ENCODE data around the gene EIF3M. TPM values are rescaled to one million over a fixed set of nuclear protein-coding genes. Genes with fewer than 3 reads are reported as not detected.

The EIF3M gene
- total RNA-seq, 2 experiments from 2014 or later, result 402 to 435 TPM

GRCh38 chr11:32555895-32556294, 27.7 kb upstream of the EIF3M start:
- Mint-ChIP-seq H3K27me3 (peaks cover 11% of the 10 kb centered on the region), H3K4me1 (ENCODE audit: low read depth) (no peaks in the 10 kb centered on the region), H3K27ac (no peak overlapping the region), H3K9me3 (no peaks in the 10 kb centered on the region), H3K4me3 (no peak overlapping the region), H3K36me3 (ENCODE audit: low read depth) (no peaks in the 10 kb centered on the region)
- CTCF ChIA-PET, result no interaction called here
- TF ChIP-seq, protein P1, sequence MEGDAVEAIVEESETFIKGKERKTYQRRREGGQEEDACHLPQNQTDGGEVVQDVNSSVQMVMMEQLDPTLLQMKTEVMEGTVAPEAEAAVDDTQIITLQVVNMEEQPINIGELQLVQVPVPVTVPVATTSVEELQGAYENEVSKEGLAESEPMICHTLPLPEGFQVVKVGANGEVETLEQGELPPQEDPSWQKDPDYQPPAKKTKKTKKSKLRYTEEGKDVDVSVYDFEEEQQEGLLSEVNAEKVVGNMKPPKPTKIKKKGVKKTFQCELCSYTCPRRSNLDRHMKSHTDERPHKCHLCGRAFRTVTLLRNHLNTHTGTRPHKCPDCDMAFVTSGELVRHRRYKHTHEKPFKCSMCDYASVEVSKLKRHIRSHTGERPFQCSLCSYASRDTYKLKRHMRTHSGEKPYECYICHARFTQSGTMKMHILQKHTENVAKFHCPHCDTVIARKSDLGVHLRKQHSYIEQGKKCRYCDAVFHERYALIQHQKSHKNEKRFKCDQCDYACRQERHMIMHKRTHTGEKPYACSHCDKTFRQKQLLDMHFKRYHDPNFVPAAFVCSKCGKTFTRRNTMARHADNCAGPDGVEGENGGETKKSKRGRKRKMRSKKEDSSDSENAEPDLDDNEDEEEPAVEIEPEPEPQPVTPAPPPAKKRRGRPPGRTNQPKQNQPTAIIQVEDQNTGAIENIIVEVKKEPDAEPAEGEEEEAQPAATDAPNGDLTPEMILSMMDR (IDR thresholded peaks at IDR 0.05), result no peak
- no peak for DNase-seq
- POLR2A ChIA-PET, result no interaction called here
- ATAC-seq, result no peak
- intact Hi-C loops (cut with micrococcal nuclease), result no loop called here

DNA sequence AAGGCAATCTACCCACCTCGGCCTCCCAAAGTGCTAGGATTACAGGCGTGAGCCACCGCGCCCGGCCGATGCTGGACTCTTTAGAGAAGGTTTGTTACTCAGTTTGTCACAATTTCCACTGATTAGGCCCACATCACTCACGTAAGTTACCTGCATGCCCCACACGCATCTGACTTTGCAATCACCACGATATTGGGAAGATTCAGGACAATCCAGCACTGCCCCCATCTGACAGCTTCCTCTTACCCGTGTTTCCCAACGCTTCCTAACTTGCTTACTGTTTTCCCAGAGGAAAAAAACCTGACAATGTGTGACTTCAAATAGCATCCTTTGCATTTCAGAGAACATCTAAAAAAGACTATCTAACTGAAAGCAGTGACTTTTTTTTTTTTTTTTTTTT, 21.8 kb upstream of the EIF3M start:
- CTCF ChIA-PET, result no interaction called here
- no peak overlapping the region for H3K4me3 Mint-ChIP-seq

GRCh38 chr11:32562839-32563599, 20.6 kb upstream of the EIF3M start:
- no peaks in the 10 kb centered on the region for H3K36me3 Mint-ChIP-seq (ENCODE audit: low read depth)
- TF ChIP-seq, protein P1 (IDR thresholded peaks at IDR 0.05), result no peak
- ATAC-seq (no peak), DNase-seq (no peak)
- H3K27ac Mint-ChIP-seq, result no peak overlapping the region
- ChIA-PET CTCF (interaction anchor here (0.6 to 1.4 kb wide), 2 partner anchors 10 to 387 kb away, joined by 3 read pairs; no protein-coding TSS in a partner anchor), POLR2A (no interaction called here)
- H3K4me1 Mint-ChIP-seq (ENCODE audit: low read depth), result peaks cover 11% of the 10 kb centered on the region
- H3K4me3 Mint-ChIP-seq, result no peak overlapping the region
- peaks cover 3% of the 10 kb centered on the region for H3K9me3 Mint-ChIP-seq
- intact Hi-C loops (cut with micrococcal nuclease), result no loop called here
- H3K27me3 Mint-ChIP-seq, result no peaks in the 10 kb centered on the region

More for the DNA sequence above, 21.8 kb upstream of the EIF3M start:
- H3K36me3 Mint-ChIP-seq (ENCODE audit: low read depth), result no peaks in the 10 kb centered on the region
- POLR2A ChIA-PET, result no interaction called here
- peaks cover under 1% of the 10 kb centered on the region for H3K9me3 Mint-ChIP-seq
- H3K4me1 Mint-ChIP-seq (ENCODE audit: low read depth), result peaks cover 7% of the 10 kb centered on the region
- DNase-seq, result no peak
- intact Hi-C loops (cut with micrococcal nuclease), result no loop called here
- TF ChIP-seq, protein P1 (IDR thresholded peaks at IDR 0.05), result no peak
- no peaks in the 10 kb centered on the region for H3K27me3 Mint-ChIP-seq
- ATAC-seq, result no peak
- H3K27ac Mint-ChIP-seq, result no peak overlapping the region

DNA sequence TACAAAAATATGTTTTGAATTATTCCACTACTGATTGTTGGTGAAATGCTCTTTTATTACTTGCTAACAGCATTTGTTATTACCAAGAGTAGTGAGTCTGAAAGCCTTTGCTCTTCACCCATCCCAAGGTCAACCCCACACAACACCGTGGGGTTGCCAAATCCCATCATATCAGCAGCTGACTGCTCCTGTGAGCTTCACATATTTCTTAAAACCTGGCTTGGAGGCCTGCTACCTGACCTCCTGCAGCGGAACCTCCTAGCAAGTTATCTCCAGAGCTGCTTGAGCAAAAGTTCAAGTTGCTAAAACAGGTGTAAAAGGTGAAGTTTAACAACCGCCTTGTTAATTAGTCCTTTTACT, 20.1 kb upstream of the EIF3M start:
- Mint-ChIP-seq H3K9me3 (peaks cover 3% of the 10 kb centered on the region), H3K36me3 (ENCODE audit: low read depth) (no peaks in the 10 kb centered on the region), H3K27ac (no peak overlapping the region), H3K4me1 (ENCODE audit: low read depth) (peaks cover 11% of the 10 kb centered on the region), H3K27me3 (no peaks in the 10 kb centered on the region), H3K4me3 (no peak overlapping the region)
- ChIA-PET CTCF (interaction anchor here (1.4 kb wide), 1 partner anchor 10 kb away, joined by 3 read pairs; no protein-coding TSS in a partner anchor), POLR2A (no interaction called here)
- TF ChIP-seq, protein P1 (IDR thresholded peaks at IDR 0.05), result no peak
- intact Hi-C loops (cut with micrococcal nuclease), result no loop called here
- no peak for DNase-seq
- ATAC-seq, result no peak

GRCh38 chr11:32566517-32566916, 17.1 kb upstream of the EIF3M start:
- H3K27me3 Mint-ChIP-seq, result peaks cover 10% of the 10 kb centered on the region
- H3K4me1 Mint-ChIP-seq (ENCODE audit: low read depth), result peaks cover 12% of the 10 kb centered on the region
- no peak for DNase-seq
- peaks cover 3% of the 10 kb centered on the region for H3K9me3 Mint-ChIP-seq
- H3K4me3 Mint-ChIP-seq, result no peak overlapping the region
- TF ChIP-seq, protein P1 (IDR thresholded peaks at IDR 0.05), result no peak
- CTCF ChIA-PET, result no interaction called here
- POLR2A ChIA-PET, result no interaction called here
- intact Hi-C loops (cut with micrococcal nuclease), result no loop called here
- ATAC-seq, result peak; percentile 64
- H3K36me3 Mint-ChIP-seq (ENCODE audit: low read depth), result no peaks in the 10 kb centered on the region
- no peak overlapping the region for H3K27ac Mint-ChIP-seq

Data from activated CD8-positive, alpha-beta T cell treated with anti-CD3 and anti-CD28 coated beads for 36 hours (primary cell).